Fibroblast of skin of abdomen (primary cell): ENCODE measurements around the gene FAM193A.
"Not testable (repeated sequence)": the region's sequence is repeated elsewhere in the genome, so short reads cannot be mapped to it uniquely, and the experiment has no call there.

Source experiments
- DNase-seq: peaks from one replicate; pipeline ENCODE4 v3.0.0-alpha.2; 2013

FAM193A gene

DNA sequence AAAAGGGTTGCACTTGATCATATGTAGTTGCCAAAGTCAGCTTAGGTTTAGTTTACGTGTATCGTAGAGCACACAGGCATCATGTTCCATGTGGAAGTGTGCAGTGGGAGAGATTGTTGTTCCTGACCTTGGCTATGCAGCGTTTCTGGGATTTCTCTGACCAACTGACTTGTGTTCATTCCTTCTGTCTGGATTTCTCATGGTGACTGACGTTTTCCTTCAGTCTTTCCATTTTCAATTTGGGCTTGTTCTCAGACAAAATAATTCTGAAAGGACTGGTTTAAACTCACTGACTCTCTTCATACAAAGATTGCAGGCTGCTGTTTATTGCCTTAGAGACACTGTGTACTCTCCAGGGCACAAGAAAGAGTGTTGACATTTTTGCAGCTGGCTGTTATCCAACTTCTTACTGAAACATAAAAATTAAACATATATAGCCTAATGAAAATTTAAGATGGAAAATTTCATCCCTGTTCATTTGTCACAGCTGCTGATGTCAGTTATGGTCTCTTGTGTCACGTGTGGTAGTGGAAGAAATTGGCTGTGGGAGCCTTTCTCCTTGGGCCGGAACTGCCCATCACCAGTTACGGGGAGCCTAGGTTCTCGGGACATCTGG, 124.3 kb downstream of the FAM193A start:
- no peak for DNase-seq

DNA sequence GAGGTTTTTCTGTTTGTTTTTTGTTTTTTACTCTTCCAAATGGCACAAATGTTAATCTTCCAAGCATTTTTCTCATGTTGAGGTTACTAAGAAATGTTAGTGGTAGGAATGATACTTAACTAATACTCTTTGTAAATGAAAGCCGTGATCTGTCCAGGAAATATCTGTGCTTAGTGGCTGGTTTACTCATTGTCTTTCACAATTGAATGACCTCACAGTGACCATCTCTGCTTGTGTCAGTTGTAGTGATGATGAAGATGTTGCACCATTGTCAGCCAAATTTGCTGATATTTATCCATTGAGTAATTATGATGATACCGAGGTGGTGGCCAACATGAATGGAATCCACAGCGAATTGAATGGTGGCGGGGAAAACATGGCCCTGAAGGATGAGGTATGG, 126.2 kb downstream of the FAM193A start:
- peak; percentile 80 for DNase-seq

DNA sequence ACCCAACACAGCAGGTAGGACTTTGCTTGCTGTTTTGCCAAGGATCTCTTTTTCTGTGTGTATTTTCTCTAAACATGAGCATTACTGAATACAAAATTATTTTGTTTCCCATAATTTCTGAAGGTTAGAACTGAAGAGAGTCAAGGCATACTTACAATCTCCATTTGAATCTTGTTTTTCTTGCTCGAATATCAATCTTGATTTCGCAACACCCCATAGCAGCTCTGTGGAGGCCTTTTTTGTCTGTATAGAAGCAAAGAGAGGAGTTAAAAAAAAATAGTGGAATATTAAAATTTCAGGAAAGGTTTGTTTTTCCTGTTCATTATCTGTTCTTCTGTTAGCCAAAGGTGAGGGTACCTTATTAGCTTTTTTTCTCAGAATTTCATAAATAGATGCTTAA, 126.8 kb downstream of the FAM193A start:
- no peak for DNase-seq

- DNase-seq, result no peak
Measured at GRCh38 chr4:2666722-2667247, 130.3 kb downstream of the FAM193A start.

DNA sequence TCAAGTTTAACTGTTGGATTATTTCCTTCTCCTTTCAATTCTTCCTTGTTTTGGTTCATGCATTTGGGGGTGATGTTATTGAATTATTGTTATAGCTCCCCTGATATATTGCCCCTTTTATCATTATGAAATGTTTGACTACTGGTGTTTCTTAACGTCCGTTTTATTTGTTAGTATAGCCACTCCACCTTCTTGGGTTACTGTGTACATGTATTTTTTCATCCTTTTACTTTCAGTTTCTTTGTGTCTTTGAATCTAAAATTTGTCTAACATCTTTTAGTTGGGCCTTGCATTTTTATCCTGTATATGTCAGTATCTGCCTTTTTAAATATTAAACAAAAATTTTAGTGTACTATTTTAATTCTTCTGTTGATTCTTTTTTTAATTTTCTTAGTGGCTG, 131.0 kb downstream of the FAM193A start:
- no peak for DNase-seq

- no peak for DNase-seq
Measured at GRCh38 chr4:2671267-2671895, 134.9 kb downstream of the FAM193A start.

DNA sequence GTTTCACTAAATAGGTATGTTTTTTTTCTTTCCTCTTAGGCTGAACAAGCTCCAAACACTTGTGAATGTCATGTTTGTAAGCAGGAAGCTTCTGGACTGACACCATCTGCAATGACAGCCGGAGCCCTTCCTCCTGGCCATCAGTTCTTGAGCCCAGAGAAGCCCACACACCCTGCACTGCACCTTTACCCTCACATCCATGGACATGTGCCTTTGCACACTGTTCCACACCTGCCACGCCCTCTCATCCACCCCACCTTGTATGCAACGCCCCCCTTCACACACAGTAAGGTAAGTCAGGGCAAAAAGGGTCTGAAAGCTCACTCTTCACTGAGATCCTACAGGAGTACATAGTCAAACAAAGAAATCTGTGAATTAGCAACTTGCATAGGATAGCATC, 135.6 kb downstream of the FAM193A start:
- DNase-seq, result no peak

GRCh38 chr4:2672700-2673099, 136.3 kb downstream of the FAM193A start:
- DNase-seq, result no peak

GRCh38 chr4:2673157-2673556, 136.7 kb downstream of the FAM193A start:
- no peak for DNase-seq

DNA sequence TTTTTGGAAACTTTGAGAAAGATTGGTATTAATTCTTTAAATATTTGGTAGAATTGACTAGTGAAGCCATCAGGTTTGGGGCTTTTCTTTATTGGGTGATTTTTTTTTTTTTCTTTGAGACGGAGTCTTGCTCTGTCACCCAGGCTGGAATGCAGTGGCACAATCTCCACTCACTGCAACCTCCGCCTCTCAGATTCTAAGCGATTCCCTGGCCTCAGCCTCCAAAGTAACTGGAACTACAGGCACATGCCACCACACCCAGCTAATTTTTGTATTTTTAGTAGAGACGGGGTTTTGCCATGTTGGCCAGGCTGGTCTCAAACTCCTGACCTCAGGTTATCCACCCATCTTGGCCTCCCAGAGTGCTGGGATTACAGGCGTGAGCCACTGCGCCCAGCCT, 143.3 kb downstream of the FAM193A start:
- DNase-seq, result not testable (repeated sequence)

DNA sequence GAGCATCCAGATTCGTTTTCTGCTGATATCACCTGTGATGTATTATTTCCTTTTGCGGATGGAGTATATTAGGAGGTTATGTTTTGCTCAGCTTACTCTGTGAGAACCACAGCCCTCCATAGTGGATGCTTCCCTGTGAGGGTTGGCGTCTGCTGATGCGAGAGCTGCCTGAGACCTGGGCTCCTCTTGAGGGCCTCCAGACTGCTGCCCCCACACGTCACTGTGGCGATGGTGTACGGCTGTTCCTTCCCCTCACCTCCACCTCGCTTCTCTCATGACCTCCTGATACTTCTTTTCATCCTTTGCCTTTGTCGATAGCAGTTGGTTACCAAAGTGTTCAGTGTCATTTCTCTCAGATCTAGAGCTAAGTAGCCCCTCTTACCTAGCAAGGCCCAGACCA, 148.0 kb downstream of the FAM193A start:
- DNase-seq, result no peak

DNA sequence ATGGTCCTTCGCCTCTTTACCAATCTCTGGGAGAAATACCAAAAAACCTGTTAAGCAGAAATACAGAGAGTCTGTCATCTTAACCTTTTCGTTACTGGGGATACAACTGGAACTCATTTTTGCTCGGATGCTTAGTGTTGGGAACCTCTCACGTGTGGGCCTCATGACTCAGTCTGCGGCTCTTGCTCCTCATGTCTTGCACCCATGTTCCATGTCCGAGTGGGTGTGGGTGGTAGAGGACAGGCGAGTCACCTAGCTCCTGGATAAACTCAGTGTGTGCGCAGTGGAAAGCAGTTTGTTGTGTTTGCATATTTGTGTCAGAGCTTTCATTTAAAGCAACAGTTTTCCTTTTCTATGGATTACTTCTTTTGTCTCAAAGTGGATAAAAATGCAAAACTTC, 149.1 kb downstream of the FAM193A start:
- peak; percentile 15 for DNase-seq

DNA sequence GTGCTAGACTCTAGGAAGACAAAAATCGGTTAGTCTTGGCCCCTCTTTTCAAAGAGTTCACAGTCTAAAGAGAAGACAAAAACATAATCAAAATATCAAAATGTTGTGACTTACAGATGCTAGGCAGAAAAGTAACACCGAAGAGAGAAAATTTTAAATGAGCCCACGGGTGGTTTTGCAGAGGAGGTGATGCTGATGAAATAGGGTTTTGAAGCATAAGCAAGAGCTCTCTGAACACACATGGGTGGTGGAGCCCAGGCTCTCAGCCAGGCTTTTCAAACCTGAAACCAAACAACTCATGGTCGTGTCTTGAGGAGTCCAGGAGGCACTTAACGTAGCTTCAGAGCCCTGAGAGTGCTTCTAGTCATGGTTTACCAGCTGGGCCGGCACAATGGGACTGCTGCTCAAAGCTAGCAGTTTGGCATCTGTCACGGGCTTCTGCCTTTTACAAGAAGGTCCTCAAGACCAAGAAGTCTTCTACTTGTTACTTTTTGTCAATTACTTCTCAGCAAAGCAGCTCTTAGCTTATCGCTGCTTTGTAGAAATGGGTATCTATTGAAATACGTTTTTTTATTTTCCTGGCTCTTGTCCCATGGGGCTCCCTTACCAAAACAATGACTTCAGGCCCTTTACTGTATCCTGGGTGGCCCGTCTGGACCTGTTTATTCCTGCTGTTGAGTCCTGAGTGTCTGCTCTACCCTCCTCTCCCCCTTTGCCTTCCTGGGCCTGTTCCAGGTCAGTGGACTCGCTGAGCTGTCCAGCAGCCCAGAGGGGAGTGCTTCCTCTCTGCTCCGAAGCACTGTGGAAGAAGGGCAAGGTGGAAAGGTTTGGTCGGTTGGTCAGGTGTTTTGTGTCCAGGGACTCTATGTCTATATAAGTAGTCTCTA, 150.2 kb downstream of the FAM193A start:
- no peak for DNase-seq

- no peak for DNase-seq
Measured at GRCh38 chr4:2688281-2688680, 151.8 kb downstream of the FAM193A start.

GRCh38 chr4:2688697-2689096, 152.2 kb downstream of the FAM193A start:
- no peak for DNase-seq

DNA sequence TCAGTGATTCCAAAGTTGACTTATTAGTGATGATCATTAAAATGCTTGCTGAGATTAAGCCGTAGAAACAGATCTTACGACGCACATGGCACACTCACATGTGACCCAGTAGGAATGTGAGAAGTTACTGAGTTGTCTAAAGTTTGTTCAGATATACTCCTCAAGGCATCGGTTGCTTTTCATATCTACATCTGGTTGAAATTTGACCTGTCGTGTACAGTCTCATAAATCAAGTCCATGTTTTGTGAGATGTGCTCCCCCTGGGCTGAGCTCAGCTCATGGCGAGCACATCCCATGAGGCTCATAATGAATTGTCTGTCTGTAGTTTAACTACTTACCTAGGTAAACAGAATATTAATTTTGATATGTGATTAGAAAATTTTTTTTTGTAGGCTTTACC, 152.7 kb downstream of the FAM193A start:
- peak; percentile 54 for DNase-seq

DNA sequence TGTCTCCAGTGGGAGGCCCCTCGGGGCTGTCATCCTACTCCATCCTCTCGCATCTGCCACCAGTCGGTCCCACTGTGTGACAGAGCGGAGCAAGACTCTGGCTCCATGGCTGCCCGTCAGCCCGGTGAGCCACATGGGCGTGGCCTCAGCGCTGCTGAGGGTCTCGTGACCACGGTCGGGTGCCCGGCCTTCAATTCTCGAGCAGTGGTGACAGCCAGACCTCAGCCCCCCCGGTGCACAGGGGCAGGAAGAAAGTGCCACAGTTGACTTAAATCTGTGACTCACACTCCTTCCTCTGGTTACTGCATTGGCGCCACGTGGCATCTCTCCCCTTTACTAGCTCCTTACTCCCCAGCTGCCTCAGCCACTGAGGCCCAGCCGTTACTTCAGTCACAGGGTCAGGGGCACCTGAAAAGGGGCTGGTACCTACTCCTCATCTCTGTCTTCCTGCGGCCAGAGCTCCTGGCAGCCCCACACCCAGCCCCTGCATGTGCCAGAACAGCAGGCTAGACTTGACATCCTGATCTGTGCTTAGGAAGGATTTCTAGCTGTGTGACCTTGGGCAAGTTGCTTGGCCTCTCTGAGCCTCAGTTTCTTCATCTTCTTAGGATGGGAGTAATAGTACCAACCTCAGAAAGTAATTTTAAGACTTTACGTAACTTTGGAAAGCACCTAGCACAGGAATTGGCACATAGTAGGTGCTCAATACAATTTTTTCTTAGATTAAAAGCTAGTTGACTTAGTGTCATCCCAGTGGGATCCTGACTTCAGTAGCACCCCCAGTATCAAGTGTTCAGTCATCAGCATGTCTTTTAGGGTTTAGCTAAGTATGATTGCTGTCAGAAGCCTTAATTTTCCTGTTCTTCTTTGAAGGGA, 153.6 kb downstream of the FAM193A start:
- DNase-seq, result peak; percentile 37

GRCh38 chr4:2691313-2691712, 154.9 kb downstream of the FAM193A start:
- DNase-seq, result no peak

DNA sequence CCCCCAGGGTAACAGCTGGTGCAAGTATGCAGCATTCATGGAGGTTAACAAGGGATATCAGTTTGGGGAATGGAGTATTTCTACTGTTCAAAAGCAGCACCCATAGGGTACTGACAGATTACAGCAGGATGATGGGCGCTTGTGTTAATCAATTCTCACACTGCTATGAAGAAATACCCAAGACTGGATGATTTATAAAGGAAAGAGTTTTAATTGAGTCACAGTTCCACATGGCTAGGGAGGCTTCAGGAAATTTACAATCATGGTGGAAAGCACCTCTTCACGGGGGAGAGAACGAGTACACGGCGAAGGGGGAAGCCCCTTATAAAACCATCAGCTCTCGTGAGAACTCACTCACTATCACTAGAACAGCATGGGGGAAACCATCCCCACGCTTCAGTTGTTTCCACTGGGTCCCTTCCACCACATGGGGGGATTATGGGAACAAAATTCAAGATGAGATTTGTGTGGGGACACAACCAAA, 155.5 kb downstream of the FAM193A start:
- no peak for DNase-seq

GRCh38 chr4:2694691-2695090, 158.2 kb downstream of the FAM193A start:
- DNase-seq, result no peak

GRCh38 chr4:2695346-2696060, 159.1 kb downstream of the FAM193A start:
- no peak for DNase-seq

DNA sequence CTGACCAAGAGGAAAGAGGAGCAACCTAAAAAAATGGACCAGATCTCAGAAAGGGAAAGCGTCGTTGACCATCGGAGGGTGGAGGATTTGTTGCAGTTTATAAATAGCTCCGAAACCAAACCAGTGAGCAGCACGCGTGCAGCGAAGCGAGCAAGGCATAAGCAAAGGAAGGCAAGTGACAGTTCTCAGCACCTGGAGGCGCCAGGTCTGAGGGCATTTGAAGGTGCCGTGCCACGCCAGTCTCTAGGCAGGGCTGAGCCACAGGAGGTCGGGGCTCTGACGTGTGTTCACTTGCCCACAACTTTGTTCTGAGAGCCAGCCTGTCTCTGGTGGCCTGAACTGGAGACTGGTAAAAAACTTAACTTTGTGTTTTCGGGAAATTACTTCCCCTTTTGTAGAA, 160.0 kb downstream of the FAM193A start:
- no peak for DNase-seq
